Ovary (tissue), 3 donors: ENCODE measurements around the gene TYMP.

Source experiments
- POLR2A ChIP-seq: fragments of 450-650 bp; IDR thresholded peaks from one replicate; pipeline ENCODE4 v1.6.1; 2017; ENCODE audit warnings: antibody characterized with exemption, mild to moderate bottlenecking, moderate library complexity
- TF ChIP-seq, protein P1 (sequence below), 3 donors: fragments of 450-650 bp in 2 of 3; fragments of 200-600 bp in 1 of 3; IDR thresholded peaks; one replicate each; pipeline versions ENCODE4 v1.5.1 to v1.8.0; 2016 to 2022; ENCODE audit warnings: antibody characterized with exemption in 3 of 3, mild to moderate bottlenecking in 1 of 3
- donor health status: DM: no; HTN: no; CAD: no.

DNA sequence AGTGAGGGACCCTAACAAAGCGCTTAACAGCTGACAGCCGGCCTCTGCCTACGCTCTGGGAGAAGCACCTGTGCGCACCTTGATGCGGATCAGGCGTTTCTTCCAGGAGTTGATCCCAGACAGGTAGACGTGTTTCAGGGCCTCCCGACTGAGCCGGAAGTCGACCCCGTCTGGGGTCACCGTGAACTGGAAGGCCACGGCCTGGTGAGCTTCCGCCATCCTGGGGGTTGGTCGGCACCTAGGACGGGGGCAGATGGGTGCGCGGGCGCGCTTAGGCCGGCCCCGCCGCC lies 47.8 kb upstream of the TYMP start:
- TF ChIP-seq, protein P1, sequence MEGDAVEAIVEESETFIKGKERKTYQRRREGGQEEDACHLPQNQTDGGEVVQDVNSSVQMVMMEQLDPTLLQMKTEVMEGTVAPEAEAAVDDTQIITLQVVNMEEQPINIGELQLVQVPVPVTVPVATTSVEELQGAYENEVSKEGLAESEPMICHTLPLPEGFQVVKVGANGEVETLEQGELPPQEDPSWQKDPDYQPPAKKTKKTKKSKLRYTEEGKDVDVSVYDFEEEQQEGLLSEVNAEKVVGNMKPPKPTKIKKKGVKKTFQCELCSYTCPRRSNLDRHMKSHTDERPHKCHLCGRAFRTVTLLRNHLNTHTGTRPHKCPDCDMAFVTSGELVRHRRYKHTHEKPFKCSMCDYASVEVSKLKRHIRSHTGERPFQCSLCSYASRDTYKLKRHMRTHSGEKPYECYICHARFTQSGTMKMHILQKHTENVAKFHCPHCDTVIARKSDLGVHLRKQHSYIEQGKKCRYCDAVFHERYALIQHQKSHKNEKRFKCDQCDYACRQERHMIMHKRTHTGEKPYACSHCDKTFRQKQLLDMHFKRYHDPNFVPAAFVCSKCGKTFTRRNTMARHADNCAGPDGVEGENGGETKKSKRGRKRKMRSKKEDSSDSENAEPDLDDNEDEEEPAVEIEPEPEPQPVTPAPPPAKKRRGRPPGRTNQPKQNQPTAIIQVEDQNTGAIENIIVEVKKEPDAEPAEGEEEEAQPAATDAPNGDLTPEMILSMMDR (IDR thresholded peaks at IDR 0.05) = no peak
- TF ChIP-seq POLR2A = no peak
